H1 (cell line): ENCODE data around the gene CERKL.

Experiments
- CTCF ChIP-seq, 3 experiments: IDR thresholded peaks; 1 replicate in 2 of 3; 2 replicates in 1 of 3; pipeline versions ENCODE4 v1.5.1 to v1.6.1; 2011; ENCODE audit warnings: low read length in 3 of 3, mild to moderate bottlenecking in 3 of 3, inconsistent platforms in 2 of 3, low read depth in 1 of 3, moderate library complexity in 1 of 3; ENCODE audit not compliant: insufficient read depth in 1 of 3; ENCODE audit errors: control extremely low read depth in 1 of 3
- EGR1 ChIP-seq: IDR thresholded peaks from 2 replicates; pipeline ENCODE4 v1.6.1; 2011; ENCODE audit warnings: low read depth, low read length, borderline replicate concordance
- EP300 ChIP-seq, 2 experiments: IDR thresholded peaks; 1 replicate in 1 of 2; 2 replicates in 1 of 2; pipeline ENCODE4 v1.6.1; 2011 to 2012; ENCODE audit warnings: low read depth in 2 of 2, low read length in 2 of 2, mild to moderate bottlenecking in 2 of 2, borderline replicate concordance in 1 of 2, inconsistent platforms in 1 of 2, moderate library complexity in 1 of 2
- EZH2 ChIP-seq: fragments of 200-600 bp; sonication (generic); IDR thresholded peaks from 2 replicates; pipeline ENCODE4 v1.7.1; 2012; ENCODE audit warnings: low read depth, mild to moderate bottlenecking, moderate library complexity, low read length, inconsistent platforms; ENCODE audit not compliant: severe bottlenecking
- POLR2A ChIP-seq, 2 experiments: IDR thresholded peaks; 1 replicate in 1 of 2; 2 replicates in 1 of 2; pipeline ENCODE4 v1.6.1; 2011; ENCODE audit warnings: low read depth in 2 of 2, low read length in 2 of 2, mild to moderate bottlenecking in 2 of 2; ENCODE audit errors: control extremely low read depth in 1 of 2
- POLR2AphosphoS5 ChIP-seq: IDR thresholded peaks from 2 replicates; pipeline ENCODE4 v1.6.1; 2011; ENCODE audit warnings: low read depth, low read length
- RAD21 ChIP-seq, 2 experiments: IDR thresholded peaks in 1 of 2; conservative IDR thresholded peaks in 1 of 2; 2 replicates each; pipeline ENCODE4 v1.6.1; 2011; ENCODE audit warnings: low read depth in 2 of 2, low read length in 2 of 2, improper control_type of control experiment in 1 of 2, inconsistent platforms in 1 of 2, mild to moderate bottlenecking in 1 of 2, moderate library complexity in 1 of 2
- RFX5 ChIP-seq: IDR thresholded peaks from 2 replicates; pipeline ENCODE4 v1.6.1; 2011; ENCODE audit warnings: low read depth, low read length, improper control_type of control experiment, borderline replicate concordance
- RXRA ChIP-seq: IDR thresholded peaks from 2 replicates; pipeline ENCODE4 v1.6.1; 2011; ENCODE audit warnings: low read depth, mild to moderate bottlenecking, low read length, moderate library complexity; ENCODE audit not compliant: insufficient read depth
- SIN3A ChIP-seq, 2 experiments: IDR thresholded peaks in 1 of 2; conservative IDR thresholded peaks in 1 of 2; 2 replicates each; pipeline ENCODE4 v1.6.1; 2011 to 2012; ENCODE audit warnings: low read length in 2 of 2, improper control_type of control experiment in 1 of 2, low read depth in 1 of 2, mild to moderate bottlenecking in 1 of 2
- SP4 ChIP-seq: IDR thresholded peaks from 2 replicates; pipeline ENCODE4 v1.6.1; 2012; ENCODE audit warnings: low read length, inconsistent platforms
- TAF1 ChIP-seq: IDR thresholded peaks from 2 replicates; pipeline ENCODE4 v1.6.1; 2011; ENCODE audit warnings: mild to moderate bottlenecking, low read depth, low read length
- USF2 ChIP-seq: IDR thresholded peaks from 2 replicates; pipeline ENCODE4 v1.6.1; 2011; ENCODE audit warnings: low read length, improper control_type of control experiment

GRCh38 chr2:181662287-181662686 lies 5.4 kb upstream of the CERKL start:
- TF ChIP-seq TAF1 (no peak), RAD21 (IDR thresholded peaks at IDR 0.05 in 1 of 2, conservative IDR thresholded peaks at IDR 0.05 in 1 of 2; ENCODE audit: low read depth in 2 of 2, low read length in 2 of 2) (no peak), EP300 (IDR thresholded peaks at IDR 0.05; ENCODE audit: borderline replicate concordance in 1 of 2, low read depth in 2 of 2, low read length in 2 of 2) (no peak), RXRA (no peak), EZH2 (no peak), CTCF (IDR thresholded peaks at IDR 0.05; ENCODE audit: control extremely low read depth in 1 of 3, insufficient read depth in 1 of 3, low read depth in 1 of 3, low read length in 3 of 3) (no peak), USF2 (no peak), EGR1 (no peak), POLR2A (IDR thresholded peaks at IDR 0.05; ENCODE audit: control extremely low read depth in 1 of 2, low read depth in 2 of 2, low read length in 2 of 2) (no peak), POLR2AphosphoS5 (no peak), RFX5 (no peak), SP4 (no peak), SIN3A (conservative IDR thresholded peaks at IDR 0.05 in 1 of 2, IDR thresholded peaks at IDR 0.05 in 1 of 2; ENCODE audit: low read depth in 1 of 2, low read length in 2 of 2) (no peak)
